GM23338 (cell line): ENCODE measurements around the gene ADAMTS4. TPM values are rescaled to one million over a fixed set of nuclear protein-coding genes. Genes with fewer than 3 reads are reported as not detected.

Source experiments
- ATAC-seq: fragments of 200-7000 bp; cut with Tn5 transposase; 3 replicates; pipeline ENCODE4 v1.9.1; 2020
- DNase-seq: peaks from one replicate; pipeline ENCODE4 v3.0.0-alpha.2; 2015; ENCODE audit warnings: low spot score
- H2AFZ ChIP-seq: fragments of 200-600 bp; sonication (generic); 2 replicates; pipeline ENCODE4 v1.8.0; 2016; ENCODE audit warnings: antibody characterized with exemption, mild to moderate bottlenecking, moderate library complexity
- H3F3A ChIP-seq: fragments of 200-600 bp; sonication (generic); replicated peaks from 2 replicates; pipeline ENCODE4 v1.8.0; 2017; ENCODE audit warnings: antibody characterized with exemption, mixed run types, low read depth
- H3K27ac ChIP-seq: fragments of 200-600 bp; sonication (generic); 2 replicates; pipeline ENCODE4 v1.6.1; 2016; ENCODE audit warnings: low read depth
- H3K27me3 ChIP-seq: fragments of 200-600 bp; sonication (generic); 2 replicates; pipeline ENCODE4 v1.8.0; 2016; ENCODE audit warnings: mild to moderate bottlenecking, mixed run types, moderate library complexity; ENCODE audit not compliant: insufficient read depth
- H3K36me3 ChIP-seq: fragments of 200-600 bp; sonication (generic); 2 replicates; pipeline ENCODE4 v1.8.0; 2016; ENCODE audit warnings: mild to moderate bottlenecking; ENCODE audit not compliant: insufficient read depth
- H3K4me1 ChIP-seq: fragments of 200-600 bp; sonication (generic); 2 replicates; pipeline ENCODE4 v1.8.0; 2016; ENCODE audit warnings: mild to moderate bottlenecking, moderate library complexity; ENCODE audit not compliant: insufficient read depth
- H3K4me2 ChIP-seq: fragments of 200-600 bp; sonication (generic); 2 replicates; pipeline ENCODE4 v1.7.1; 2017; ENCODE audit warnings: mixed run types
- H3K4me3 ChIP-seq: fragments of 200-600 bp; sonication (generic); 2 replicates; pipeline ENCODE4 v1.6.1; 2016; ENCODE audit warnings: mixed run types
- H3K79me2 ChIP-seq: fragments of 200-600 bp; sonication (generic); replicated peaks from 2 replicates; pipeline ENCODE4 v1.8.0; 2017; ENCODE audit warnings: mild to moderate bottlenecking; ENCODE audit not compliant: insufficient read depth
- H3K9me2 ChIP-seq: fragments of 200-600 bp; sonication (generic); 2 replicates; pipeline ENCODE4 v1.8.0; 2017; ENCODE audit not compliant: insufficient read depth
- H4K20me1 ChIP-seq: fragments of 200-600 bp; sonication (generic); replicated peaks from 2 replicates; pipeline ENCODE4 v1.8.0; 2017; ENCODE audit warnings: mild to moderate bottlenecking; ENCODE audit not compliant: insufficient read depth
- H3K27ac Mint-ChIP-seq: 2 replicates; pipeline ENCODE4 v1.8.0; 2020; ENCODE audit warnings: inconsistent platforms, mild to moderate bottlenecking, moderate library complexity, mixed read lengths
- H3K27me3 Mint-ChIP-seq: 3 replicates; pipeline ENCODE4 v1.8.0; 2022; ENCODE audit warnings: low read depth, mild to moderate bottlenecking, moderate library complexity, mixed read lengths, inconsistent platforms; ENCODE audit not compliant: insufficient read depth, poor library complexity
- H3K36me3 Mint-ChIP-seq: 3 replicates; pipeline ENCODE4 v1.8.0; 2021; ENCODE audit warnings: low read depth, mild to moderate bottlenecking, inconsistent platforms, moderate library complexity, mixed read lengths
- H3K4me1 Mint-ChIP-seq: 3 replicates; pipeline ENCODE4 v1.8.0; 2020; ENCODE audit warnings: mild to moderate bottlenecking, inconsistent platforms, mixed read lengths
- H3K4me3 Mint-ChIP-seq: 3 replicates; pipeline ENCODE4 v1.8.0; 2021; ENCODE audit warnings: moderate library complexity, mild to moderate bottlenecking, inconsistent platforms, mixed read lengths
- H3K9me3 Mint-ChIP-seq: 3 replicates; pipeline ENCODE4 v1.8.0; 2020; ENCODE audit warnings: moderate library complexity, mild to moderate bottlenecking, inconsistent platforms, mixed read lengths
- EZH2 ChIP-seq: fragments of 200-600 bp; sonication (generic); IDR thresholded peaks from one replicate; pipeline ENCODE4 v1.8.0; 2017; ENCODE audit warnings: antibody characterized with exemption, mild to moderate bottlenecking, low read depth; ENCODE audit not compliant: unreplicated experiment
- polyA plus RNA-seq: library from polyadenylated mRNA; unstranded; fragments of >200 nt; fragmentation: Nextera tagmentation; extraction: Ambion mirVana; gene quantifications from 2 replicates; pipeline ENCODE4 v1.2.1, GENCODE V29; 2016
- total RNA-seq: library from RNA; depleted of rRNA; stranded (reverse); fragments of >200 nt; shearing (Covaris generic); gene quantifications from 2 replicates; pipeline ENCODE4 v1.2.3, GENCODE V29; 2014
- TF ChIP-seq, protein P1 (sequence below), 2 experiments: fragments of 200-600 bp in 1 of 2; sonication (generic) in 1 of 2; conservative IDR thresholded peaks; 2 replicates each; pipeline versions ENCODE4 v1.5.1 to v1.6.1; 2016 to 2017; ENCODE audit warnings: antibody characterized with exemption in 2 of 2, low read depth in 2 of 2, mild to moderate bottlenecking in 2 of 2, moderate library complexity in 1 of 2
- TF ChIP-seq, protein P2 (sequence below): IDR thresholded peaks from one replicate; pipeline ENCODE4 v1.6.1; 2018; ENCODE audit warnings: antibody characterized with exemption; ENCODE audit not compliant: unreplicated experiment
- TF ChIP-seq, protein P3 (sequence below): IDR thresholded peaks from 2 replicates; pipeline ENCODE4 v1.6.1; 2016; ENCODE audit warnings: antibody characterized with exemption

Gene ADAMTS4
- total and polyA plus RNA-seq, 2 experiments from 2014 or later = 1.3 to 5.2 TPM

DNA sequence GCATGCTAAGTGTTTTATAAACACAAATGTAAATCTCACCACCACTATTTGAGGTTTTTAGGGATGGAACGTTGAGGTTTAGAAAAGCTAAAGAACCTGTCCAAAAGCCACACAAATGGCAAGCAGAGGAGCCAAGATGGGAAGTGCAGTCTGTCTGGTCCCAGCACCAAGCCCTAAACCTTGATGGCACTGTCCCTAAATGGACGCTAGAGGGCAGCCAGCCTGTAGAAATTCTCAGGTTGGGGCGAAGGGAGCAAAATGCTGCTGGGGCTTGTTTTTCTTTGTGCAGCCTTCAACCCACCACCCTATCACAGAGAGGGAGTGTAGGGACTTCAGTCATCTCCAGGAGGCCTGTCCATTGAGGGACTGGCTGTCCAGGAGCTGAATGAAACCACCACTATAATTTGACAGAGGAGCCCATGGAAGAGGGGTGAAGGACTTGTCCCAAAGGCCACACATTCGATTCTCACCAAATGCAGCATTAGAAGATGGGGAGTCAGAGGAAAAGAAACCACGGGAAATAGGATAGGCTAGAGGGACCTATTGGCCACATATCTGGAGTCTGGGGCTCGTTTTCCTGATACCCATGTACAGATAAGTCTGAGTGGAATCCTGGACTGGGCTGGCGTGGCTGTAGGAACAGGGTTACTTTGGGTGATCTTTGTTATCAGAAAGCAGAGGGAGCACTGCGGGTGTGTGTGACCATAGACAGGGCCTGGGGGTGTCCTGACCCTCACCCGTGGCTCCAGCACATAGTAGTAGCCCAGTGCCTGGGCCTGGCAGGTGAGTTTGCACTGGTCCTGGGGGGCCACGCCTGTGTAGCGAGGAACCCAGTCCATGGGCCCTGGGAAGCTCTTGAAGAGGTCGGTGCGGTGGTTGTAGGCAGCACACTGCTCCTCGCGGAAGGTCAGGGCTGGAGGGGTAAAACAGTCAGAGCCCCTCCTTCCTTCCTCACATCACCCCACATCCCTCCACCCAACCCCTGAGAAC is 6.1 kb downstream of the ADAMTS4 start:
- H3K36me3 ChIP-seq = no peaks in the 10 kb centered on the region
- TF ChIP-seq, protein P1, sequence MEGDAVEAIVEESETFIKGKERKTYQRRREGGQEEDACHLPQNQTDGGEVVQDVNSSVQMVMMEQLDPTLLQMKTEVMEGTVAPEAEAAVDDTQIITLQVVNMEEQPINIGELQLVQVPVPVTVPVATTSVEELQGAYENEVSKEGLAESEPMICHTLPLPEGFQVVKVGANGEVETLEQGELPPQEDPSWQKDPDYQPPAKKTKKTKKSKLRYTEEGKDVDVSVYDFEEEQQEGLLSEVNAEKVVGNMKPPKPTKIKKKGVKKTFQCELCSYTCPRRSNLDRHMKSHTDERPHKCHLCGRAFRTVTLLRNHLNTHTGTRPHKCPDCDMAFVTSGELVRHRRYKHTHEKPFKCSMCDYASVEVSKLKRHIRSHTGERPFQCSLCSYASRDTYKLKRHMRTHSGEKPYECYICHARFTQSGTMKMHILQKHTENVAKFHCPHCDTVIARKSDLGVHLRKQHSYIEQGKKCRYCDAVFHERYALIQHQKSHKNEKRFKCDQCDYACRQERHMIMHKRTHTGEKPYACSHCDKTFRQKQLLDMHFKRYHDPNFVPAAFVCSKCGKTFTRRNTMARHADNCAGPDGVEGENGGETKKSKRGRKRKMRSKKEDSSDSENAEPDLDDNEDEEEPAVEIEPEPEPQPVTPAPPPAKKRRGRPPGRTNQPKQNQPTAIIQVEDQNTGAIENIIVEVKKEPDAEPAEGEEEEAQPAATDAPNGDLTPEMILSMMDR (conservative IDR thresholded peaks at IDR 0.05; ENCODE audit: low read depth in 2 of 2) = peak; percentile 88 to 94
- TF ChIP-seq, protein P2, sequence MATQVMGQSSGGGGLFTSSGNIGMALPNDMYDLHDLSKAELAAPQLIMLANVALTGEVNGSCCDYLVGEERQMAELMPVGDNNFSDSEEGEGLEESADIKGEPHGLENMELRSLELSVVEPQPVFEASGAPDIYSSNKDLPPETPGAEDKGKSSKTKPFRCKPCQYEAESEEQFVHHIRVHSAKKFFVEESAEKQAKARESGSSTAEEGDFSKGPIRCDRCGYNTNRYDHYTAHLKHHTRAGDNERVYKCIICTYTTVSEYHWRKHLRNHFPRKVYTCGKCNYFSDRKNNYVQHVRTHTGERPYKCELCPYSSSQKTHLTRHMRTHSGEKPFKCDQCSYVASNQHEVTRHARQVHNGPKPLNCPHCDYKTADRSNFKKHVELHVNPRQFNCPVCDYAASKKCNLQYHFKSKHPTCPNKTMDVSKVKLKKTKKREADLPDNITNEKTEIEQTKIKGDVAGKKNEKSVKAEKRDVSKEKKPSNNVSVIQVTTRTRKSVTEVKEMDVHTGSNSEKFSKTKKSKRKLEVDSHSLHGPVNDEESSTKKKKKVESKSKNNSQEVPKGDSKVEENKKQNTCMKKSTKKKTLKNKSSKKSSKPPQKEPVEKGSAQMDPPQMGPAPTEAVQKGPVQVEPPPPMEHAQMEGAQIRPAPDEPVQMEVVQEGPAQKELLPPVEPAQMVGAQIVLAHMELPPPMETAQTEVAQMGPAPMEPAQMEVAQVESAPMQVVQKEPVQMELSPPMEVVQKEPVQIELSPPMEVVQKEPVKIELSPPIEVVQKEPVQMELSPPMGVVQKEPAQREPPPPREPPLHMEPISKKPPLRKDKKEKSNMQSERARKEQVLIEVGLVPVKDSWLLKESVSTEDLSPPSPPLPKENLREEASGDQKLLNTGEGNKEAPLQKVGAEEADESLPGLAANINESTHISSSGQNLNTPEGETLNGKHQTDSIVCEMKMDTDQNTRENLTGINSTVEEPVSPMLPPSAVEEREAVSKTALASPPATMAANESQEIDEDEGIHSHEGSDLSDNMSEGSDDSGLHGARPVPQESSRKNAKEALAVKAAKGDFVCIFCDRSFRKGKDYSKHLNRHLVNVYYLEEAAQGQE = no peak
- TF ChIP-seq, protein P3, sequence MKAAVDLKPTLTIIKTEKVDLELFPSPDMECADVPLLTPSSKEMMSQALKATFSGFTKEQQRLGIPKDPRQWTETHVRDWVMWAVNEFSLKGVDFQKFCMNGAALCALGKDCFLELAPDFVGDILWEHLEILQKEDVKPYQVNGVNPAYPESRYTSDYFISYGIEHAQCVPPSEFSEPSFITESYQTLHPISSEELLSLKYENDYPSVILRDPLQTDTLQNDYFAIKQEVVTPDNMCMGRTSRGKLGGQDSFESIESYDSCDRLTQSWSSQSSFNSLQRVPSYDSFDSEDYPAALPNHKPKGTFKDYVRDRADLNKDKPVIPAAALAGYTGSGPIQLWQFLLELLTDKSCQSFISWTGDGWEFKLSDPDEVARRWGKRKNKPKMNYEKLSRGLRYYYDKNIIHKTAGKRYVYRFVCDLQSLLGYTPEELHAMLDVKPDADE = no peak
- peaks cover 19% of the 10 kb centered on the region for H3K4me1 ChIP-seq
- Mint-ChIP-seq H3K4me1 (peaks cover 25% of the 10 kb centered on the region), H3K9me3 (no peaks in the 10 kb centered on the region), H3K4me3 (no peak overlapping the region; the same call in 2 of the 3 replicates), H3K27me3 (peaks cover 6% of the 10 kb centered on the region), H3K36me3 (peaks cover 11% of the 10 kb centered on the region; the same call in 2 of the 3 replicates), H3K27ac (no peak overlapping the region)
- no peaks in the 10 kb centered on the region for H4K20me1 ChIP-seq
- ATAC-seq = peak; percentile 76
- H3K79me2 ChIP-seq = no peaks in the 10 kb centered on the region
- no peak overlapping the region for H3K27ac ChIP-seq
- H3K4me3 ChIP-seq = no peak overlapping the region
- no peaks in the 10 kb centered on the region for H3K27me3 ChIP-seq
- no peak overlapping the region for H2AFZ ChIP-seq
- H3K9me2 ChIP-seq = no peaks in the 10 kb centered on the region
- no peak overlapping the region for H3K4me2 ChIP-seq
- peak; percentile 93 for DNase-seq
- 0 out of 2 replicates have a peak, but pooled peaks cover 3% of the 10 kb centered on the region for H3F3A ChIP-seq

DNA sequence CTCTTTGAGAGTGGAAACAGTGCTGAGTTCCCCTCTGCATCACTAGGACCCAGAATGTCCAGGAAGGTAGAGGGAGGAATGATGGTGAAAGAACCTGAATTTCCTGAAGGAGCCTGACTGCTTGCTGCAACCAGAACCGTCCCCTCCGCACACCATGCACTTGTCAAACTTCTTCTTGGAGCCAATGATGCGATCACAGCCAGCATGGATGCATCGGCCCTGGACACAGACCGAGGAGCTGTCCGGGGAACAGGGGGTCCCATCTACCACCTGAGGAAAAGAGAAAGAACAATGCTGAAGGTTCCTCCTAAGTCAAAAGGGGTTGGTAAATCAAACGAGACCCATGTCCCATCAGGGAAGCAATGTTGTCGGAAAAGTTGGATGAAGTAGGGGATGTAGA is 6.9 kb downstream of the ADAMTS4 start:
- H3K9me3 Mint-ChIP-seq = no peaks in the 10 kb centered on the region
- Histone ChIP-seq H3K27ac (no peak overlapping the region; the same call in 1 of the 2 replicates), H3K4me1 (peaks cover 11% of the 10 kb centered on the region; the same call in 1 of the 2 replicates), H3K79me2 (no peaks in the 10 kb centered on the region), H4K20me1 (no peaks in the 10 kb centered on the region), H3K36me3 (no peaks in the 10 kb centered on the region), H3K4me3 (no peak overlapping the region), H3K4me2 (no peak overlapping the region), H3K9me2 (no peaks in the 10 kb centered on the region), H2AFZ (no peak overlapping the region), H3K27me3 (no peaks in the 10 kb centered on the region), H3F3A (0 out of 2 replicates have a peak, but pooled peaks cover 3% of the 10 kb centered on the region)
- H3K27ac Mint-ChIP-seq = no peak overlapping the region
- peaks cover 17% of the 10 kb centered on the region for H3K4me1 Mint-ChIP-seq
- no peak overlapping the region for H3K4me3 Mint-ChIP-seq
- TF ChIP-seq EZH2 = no peak
- peaks cover 5% of the 10 kb centered on the region for H3K27me3 Mint-ChIP-seq
- DNase-seq (no peak), ATAC-seq (no peak)
- peaks cover 11% of the 10 kb centered on the region; the same call in 2 of the 3 replicates for H3K36me3 Mint-ChIP-seq
